Measurements from ENCODE around the gene SP6.
A peak's percentile ranks its signal among the peaks of the same experiment; 100 is the strongest.

The SP6 gene

DNA sequence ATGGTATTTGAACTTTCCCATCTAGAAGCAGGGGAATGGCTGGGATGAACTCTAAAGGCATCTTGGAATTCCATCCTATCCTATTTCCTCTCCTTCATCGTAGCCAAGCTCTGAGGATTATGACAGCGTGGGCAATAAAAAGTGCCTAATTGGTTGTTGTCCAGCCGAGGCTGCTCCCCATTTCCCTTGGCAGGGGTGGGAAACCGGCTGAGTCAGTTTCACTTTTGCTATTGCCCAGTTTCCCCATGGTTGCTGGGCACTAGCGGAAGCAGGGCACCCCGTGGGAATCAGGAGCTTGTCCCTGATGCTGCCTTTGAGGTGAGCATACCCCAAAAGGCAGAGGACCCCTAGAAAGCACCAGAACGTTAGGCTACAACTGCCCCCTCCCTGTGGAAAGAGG lies 31.3 kb upstream of the SP6 start:
- DNase-seq (ENCODE audit: low read depth, low spot score), result no peak
- no peak overlapping the region for H3K4me3 ChIP-seq (ENCODE audit: low read length)

DNA sequence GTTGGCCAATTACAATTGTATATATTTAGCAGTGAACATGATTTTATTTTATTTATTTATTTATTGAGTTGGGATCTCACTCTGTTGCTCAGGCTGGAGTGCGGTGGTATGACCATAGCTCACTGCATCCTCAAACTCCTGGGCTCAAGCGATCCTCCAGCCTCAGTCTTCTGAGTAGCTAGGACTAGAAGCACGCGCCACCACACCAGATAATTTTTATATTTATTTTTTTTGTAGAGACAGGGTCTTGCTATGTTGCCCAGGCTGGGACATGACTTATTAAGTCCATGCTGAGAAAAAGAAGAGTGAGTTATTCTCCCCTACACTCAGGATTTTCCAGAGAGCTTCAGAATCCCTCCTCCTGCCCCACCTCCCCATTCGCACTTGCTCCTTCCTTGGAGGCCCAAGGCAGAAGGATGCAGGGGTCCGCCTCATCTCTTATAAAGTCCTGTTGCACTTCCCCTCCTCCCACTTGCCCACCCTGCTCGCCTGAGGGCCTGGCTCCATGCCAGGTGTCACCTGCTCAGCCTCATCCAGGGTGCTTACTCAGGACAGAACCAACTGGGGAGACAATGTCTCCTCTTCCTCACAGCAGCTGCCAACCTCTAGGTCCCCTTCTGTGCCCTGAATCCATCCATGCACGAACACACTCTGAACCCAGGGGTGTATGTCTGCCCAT lies 29.0 kb upstream of the SP6 start:
- DNase-seq (ENCODE audit: low read depth, low spot score), result no peak
- no peak overlapping the region for H3K4me3 ChIP-seq (ENCODE audit: low read length)

DNA sequence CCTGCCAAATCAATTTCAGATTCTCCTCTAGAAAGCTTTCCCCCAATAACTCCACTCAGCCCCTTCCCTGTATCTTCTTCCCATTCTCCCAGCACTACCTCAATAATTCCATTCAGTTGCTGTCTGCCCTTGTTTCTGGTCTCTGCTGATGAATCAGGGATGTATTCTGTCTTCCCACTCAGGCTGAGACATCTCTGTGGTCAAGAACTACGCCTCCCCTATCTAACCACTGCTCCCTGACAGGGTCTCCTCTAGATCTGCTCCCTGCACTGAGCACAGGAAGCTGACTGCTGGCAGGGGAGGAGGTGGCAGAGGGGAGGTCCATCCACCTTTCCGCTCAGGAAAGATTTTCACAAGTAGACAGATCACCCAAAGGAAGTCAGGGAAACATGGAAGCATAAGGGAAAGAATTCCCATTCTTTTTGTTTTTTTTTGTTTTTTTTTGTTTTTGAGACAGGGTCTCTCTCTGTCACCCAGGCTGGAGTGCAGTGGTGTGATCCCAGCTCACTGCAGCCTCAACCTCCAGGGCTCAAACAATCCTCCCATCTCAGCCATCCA lies 28.1 kb upstream of the SP6 start:
- DNase-seq (ENCODE audit: low read depth, low spot score), result no peak
- H3K4me3 ChIP-seq (ENCODE audit: low read length), result no peak overlapping the region

DNA sequence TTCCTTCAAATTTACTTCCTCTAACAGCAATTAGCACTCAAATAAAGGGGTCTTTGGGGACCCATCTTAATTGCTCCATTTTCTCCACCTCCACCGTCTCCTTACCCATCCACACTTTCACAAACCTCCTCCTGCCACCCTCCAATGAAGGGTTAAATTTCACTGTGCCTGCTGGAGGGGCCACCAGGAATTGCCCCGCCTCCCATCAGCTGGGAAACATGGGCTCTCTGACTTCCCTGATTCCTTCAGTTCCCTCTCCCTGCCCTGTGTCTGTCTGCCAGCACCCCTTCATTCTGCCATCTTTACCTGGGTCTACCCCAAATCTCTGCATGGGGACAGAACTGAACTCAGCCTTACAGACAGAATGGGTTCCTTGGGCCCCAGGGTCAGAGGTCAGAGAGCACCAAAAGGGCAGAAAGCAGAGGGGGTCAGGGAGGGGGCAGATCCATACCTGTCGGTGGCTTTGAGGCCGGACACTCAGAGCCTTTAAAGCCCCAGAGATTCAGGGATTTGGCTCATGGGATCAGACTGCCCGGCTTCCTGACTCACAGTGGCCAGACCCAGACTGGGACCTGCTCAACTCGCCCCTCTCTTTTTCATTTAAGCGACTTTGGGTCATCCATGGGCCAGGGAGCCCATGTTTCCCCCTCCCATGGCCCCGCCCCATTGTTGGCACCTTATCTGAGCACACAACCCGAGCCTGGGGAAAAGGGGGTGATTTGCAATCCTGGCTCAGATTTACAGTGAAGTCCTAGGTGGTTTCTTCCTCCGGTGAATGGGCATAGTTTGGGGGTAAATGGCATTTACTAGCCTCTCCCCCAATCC lies 27.5 kb upstream of the SP6 start:
- DNase-seq (ENCODE audit: low read depth, low spot score), result no peak

DNA sequence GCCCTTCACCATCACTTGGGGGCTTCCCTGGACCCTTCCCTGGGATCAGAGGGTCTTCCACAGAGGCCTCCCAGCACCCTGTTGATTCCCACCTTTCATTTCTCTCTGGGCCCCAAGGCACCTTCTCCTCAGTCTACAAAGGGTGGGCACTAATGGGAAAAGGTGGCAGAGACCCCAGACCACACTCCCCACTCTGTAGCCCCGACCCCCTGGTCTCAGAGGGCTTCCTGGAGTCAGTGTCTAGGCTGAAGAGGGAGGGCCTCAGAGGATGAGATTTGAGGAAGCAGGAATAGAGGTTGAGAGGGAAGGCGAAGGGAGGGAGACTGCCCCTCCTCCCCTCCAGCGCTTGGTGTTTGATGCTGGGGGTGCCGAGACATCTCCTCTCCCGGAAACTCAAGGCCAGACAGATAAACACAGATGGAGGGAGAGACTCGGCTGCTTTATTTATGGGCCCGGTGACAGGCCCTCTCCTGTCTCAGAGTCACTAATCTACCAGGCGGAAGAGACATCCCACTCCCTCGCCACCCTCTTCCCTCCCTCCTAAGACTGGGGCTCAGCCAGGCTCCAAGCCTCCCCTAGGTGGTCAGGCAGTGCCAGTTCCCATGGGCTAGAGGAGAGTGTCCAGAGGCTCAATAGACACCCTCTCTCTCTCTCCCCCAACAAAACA lies 26.5 kb upstream of the SP6 start:
- H3K4me3 ChIP-seq (ENCODE audit: low read length), result no peak overlapping the region
- no peak for DNase-seq (ENCODE audit: low read depth, low spot score)

More for the DNA sequence above, 27.5 kb upstream of the SP6 start:
- no peak overlapping the region for H3K4me3 ChIP-seq (ENCODE audit: low read length)

DNA sequence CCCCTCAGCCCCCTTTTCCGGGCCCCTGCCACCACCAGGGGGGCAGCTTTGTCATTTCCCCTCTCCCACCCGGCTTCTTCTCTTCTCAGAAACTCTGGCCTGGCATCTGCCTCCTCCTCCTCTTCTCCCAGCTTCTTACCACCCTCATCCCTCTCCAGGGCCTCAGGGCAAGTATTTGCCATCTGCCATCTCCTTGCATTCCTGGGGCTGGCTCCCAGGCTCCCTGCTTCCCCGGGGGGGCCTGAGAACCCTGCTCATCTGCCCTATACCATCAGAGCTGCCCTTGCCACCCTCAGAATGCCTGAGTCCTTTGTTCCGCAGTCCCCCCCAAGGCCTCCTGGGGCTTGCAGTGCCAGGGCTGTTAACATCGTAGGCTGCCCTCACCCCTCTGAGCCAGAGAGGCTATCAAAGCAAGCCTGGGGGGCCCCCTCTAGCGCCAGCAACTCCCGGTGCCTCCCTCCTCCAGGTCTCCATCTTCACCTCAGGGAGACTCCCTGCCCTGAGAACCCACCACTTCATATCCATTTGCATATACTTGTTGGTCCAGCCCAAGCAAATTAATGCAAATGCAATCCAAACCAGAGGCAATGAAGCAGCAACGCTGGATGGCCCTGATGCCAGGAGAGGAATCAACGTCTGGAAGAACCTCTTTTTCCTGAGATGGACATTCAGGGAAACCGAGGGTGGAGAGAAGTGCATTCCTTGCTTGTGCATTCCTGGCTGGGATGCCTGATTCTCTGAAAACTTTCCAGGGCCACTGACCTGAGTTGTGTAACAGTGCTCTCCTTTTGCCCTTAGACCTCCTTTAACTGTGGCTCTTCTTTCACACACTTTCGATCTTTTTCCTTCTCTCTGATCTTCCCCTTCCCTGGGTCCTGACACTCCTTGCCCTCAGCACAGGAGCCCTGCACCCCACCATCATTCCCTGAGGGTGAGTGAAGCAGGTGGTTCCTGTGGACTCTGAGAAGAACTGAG lies 24.3 kb upstream of the SP6 start:
- DNase-seq (ENCODE audit: low read depth, low spot score), result no peak
- H3K4me3 ChIP-seq (ENCODE audit: low read length), result no peak overlapping the region

DNA sequence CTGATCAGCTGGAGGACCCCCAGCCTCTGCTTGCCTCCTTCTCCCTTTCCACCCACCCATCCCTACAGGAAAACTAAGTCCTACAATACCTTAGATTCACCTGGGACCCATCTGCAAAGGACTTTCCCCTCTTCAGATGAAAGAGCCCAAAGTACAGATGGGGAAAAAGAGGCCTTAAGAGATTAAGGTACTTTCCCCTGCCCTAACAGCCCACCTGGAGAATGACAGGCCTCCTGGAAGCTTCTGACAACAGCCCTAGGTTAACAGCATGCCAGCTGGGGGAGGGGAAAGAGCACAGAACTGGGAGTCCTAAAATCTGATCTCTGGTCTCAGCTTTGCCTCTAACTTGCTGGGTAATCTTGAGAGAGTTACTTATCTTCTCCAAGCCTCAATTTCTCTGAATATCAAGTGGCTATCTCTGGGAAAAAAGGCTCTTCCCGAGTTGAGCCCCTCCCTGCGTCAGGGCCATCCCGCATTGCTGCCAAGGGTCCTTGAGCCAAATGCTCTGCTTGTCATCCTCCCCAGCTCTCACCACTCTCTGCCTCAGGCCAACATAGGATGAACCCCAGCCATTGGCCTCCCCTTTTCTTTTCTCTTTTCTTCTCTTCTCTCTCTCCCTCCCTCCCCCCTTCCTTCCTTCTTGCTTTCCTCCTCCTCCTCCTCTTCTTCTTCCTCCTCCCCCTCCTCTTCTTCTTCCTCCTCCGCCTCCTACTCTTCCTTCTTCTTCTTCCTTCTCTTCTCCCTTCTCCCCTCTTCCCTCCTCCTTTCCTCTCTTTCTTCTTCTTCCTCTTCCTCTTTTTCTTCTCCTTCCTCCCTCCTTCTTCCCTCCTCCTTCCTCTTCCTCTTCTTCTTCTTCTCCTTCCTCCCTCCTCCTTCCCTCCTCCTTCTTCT lies 22.5 kb upstream of the SP6 start:
- DNase-seq (ENCODE audit: low read depth, low spot score), result no peak
- no peak overlapping the region for H3K4me3 ChIP-seq (ENCODE audit: low read length)

DNA sequence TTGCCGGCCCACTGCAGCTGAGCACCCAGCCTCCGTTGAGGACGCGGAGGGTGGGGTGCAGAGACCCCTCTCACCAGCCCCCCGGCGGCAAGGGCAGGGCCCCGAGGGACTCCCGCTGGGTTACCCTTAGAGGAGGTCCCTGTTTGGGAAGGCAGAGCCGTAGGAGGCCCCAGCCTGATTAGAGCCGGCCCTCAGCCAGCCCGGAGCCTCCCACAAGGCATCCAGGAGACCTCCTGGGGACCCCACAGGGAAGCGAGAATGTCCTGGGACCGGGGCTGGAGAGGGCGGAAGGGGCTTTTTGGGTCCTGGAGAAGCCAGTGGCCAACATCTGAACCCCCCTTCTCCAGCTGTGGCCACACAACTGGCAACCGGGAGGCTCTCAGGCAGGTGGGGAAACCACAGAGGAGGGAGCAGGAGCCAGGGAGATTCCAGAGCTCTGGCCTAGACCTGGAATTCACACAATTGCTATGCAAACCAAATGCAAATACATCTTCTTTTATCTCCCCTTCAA lies 21.7 kb upstream of the SP6 start:
- no peak for DNase-seq (ENCODE audit: low read depth, low spot score)
- no peak overlapping the region for H3K4me3 ChIP-seq (ENCODE audit: low read length)

DNA sequence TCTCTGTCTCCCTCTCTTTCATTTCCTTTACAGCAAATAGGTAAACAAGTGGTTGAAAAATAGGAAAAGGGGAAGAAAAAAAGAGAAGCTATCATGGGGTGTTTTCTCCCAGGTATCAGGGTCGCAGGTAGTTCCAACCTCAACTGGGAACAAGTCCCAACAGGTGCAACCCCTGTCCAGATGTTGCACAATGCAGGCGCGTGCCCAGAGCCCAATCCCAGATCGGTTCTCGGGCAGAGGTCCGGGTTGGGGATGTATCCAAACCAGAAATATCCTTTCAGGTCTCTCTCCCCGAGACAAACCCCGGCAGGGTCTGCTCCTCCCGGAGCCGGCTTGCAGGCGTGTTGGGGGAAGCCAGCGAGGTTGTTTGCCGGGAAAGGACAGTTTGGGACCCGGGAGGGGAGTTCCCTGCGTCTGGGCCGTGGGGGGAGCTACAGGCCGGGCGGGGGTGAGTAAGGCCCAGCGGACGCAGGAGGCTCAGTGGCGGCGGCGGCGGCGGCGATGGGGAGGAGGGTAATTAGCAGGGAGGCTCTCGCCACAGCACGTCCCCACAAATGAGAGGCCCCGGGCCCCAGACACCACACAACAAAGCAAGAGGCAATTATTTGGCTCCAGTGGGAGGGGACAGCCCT lies 21.2 kb upstream of the SP6 start:
- H3K4me3 ChIP-seq (ENCODE audit: low read length), result no peak overlapping the region
- no peak for DNase-seq (ENCODE audit: low read depth, low spot score)

DNA sequence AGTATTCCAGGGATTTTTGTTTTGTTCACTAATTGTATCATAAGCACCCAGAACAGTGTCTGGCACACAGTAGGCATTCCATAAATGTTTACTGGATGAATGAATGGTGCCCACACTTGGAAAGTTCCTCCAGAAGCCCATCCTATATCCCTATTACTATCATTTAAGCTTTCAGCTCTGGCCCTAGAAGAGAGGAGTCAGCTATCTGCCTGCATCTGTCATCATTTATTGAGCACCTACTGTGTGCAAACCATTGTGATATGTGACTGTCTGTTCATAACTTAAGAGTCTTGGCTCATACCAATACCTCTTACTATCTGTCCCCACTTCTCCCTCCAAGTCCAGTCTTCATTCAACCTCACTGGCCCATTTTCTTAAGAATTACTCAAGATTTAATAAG lies 20.1 kb upstream of the SP6 start:
- no peak overlapping the region for H3K4me3 ChIP-seq (ENCODE audit: low read length)
- no peak for DNase-seq (ENCODE audit: low read depth, low spot score)

DNA sequence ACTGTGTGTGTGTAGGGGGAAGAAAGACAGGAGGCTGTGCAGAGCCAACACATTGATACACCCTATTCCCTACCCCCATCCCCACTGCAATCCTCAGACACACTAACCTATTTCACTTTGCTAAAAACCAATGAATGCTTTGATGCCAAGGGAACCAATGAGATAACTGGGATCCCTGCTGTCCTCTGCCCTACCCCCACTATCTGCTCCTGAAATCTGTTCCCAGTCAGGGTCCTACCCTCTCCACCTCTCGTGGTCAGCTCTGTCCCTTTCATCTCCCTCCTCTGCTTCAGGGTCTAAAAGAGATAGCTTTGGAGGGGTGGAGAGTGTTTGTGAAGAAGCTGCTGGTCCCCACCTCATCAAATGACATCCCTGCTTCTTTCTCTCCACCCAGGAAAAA lies 19.1 kb upstream of the SP6 start:
- H3K4me3 ChIP-seq (ENCODE audit: low read length), result no peak overlapping the region
- DNase-seq (ENCODE audit: low read depth, low spot score), result no peak

DNA sequence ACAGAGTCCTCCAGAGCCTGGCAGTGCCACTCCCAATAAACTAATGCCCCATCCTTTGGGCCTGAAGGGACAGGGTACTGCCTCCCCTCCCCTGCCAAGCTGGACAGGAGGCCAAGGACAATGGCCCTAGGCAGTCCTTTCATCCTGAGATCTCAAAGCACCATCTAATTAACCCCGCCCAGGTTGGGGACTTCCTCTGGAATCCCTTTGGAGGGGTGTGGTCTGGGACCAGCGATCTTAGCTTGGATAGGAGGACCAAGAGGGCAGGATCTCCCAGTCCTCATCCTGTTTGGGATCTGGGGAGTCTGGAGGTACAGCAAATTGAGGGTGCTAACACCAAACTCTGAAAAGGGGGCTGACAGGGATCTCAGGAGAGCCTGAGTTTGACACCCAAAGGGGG lies 18.2 kb upstream of the SP6 start:
- H3K4me3 ChIP-seq (ENCODE audit: low read length), result no peak overlapping the region
- DNase-seq (ENCODE audit: low read depth, low spot score), result no peak

DNA sequence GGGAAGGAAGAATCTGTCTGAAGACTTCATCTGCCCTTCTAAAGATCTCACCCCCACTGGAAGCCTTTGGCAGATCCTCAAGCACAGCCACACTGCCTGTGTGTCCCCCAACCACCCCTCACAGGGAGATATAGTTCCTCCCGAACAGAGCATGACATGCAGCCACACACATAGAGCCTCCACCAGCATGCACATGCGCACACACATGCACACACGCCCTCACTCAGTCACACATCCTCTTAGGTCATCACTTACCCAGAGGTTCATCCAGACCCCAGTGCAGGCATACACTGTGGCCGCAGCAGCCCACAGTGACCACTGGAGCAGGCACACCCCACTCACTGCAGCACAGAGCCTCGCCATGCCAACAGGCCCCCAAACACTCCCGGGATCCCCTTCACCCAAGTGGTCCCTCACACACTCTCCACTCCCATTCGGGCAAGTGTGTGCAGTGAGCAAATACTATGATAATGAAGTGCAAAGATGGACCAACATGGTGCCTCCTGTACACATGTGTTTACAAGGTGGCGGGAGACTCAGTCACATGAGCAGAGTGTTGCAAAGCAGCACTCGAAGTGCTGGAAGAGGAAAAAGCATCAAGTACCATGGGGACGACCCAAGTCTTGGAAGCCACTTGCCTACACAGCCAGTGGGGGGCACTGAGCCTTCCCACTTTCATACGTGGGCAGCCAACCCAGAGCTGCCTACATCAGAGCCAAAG lies 17.0 kb upstream of the SP6 start:
- DNase-seq (ENCODE audit: low read depth, low spot score), result no peak
- no peak overlapping the region for H3K4me3 ChIP-seq (ENCODE audit: low read length)

DNA sequence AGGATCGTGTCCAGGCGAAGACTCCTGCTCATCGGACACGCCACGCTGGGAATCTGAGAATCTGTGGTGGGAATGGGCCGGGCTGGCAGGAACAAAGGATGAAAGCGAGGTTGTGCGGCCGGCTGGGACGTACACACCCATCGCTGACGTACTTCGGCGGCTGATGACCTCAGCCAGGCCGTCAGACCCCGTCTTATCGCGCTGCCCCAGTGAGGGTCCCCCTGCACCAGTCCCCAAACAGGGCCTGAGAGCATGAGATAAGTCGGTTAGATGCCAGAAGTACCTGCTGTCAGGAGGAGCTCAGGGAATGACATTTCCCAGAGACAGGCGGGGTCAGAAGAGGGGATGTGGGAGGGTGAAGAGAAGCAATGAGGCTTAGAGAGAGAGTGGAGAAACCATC lies 16.0 kb upstream of the SP6 start:
- DNase-seq (ENCODE audit: low read depth, low spot score), result no peak
- no peak overlapping the region for H3K4me3 ChIP-seq (ENCODE audit: low read length)

DNA sequence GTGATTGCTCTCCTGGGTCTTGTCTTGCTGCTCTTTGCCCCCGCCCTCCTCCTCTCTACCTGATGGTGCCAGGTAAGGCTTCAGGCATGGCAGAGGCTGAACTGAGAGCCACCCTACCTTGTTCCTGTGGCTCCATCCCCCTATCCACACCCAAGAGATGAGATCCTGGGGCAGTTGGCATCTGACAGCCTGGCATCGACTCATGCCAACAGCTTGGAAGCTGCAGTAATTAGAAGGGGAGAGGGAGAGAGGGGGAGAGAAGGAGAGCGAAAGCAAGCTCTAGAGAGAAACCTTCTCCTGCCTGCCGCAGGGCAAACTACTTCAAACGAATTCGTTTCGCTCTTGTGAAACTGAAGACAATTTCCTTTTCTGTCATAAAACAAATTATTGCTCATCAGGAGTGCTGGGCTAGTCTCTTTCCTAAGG lies 13.8 kb upstream of the SP6 start:
- peak overlapping the region; percentile 4; the same call in 1 of the 2 replicates for H3K4me3 ChIP-seq (ENCODE audit: low read length)

DNA sequence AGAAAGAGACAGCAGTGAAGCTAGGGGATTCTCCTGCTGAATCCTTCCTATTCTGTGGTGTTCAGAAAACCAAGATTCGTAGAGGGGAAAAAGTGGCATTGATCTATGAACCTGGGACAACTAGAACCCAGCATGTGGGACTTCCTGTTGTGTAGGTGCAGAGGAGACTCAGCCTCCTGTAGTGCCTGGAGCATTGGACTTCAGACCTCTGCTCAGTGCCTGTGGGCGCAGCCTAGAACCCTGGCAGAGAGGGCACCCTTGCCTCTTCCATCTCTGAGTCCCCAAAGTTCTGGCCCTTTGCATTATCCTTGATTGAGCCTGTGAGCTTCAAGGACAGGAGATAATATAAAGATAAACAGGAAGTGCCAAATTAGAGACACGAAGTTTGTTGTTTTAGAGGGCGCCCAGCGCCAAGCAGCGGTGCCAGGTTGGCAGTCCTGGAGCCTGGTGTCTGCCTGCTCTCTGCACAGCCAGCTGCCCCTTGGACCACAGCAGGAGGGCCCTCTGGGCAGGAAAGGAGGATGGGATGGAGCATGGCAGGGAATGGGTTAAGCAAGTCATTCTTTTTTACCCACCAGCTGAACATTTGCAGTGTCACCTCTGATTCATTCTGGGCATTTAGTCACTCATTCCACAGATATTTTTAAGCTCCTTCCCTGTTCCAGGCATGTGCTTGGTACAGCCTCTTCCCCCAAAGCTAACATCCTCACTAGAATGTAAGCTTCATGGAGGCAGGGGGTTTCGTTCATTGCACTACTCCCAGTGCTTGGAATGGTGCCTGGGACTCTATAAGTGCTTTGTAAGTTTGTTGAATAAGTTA lies 11.9 kb upstream of the SP6 start:
- H3K4me3 ChIP-seq (ENCODE audit: low read length), result no peak overlapping the region
- DNase-seq (ENCODE audit: low read depth, low spot score), result no peak

More for the DNA sequence above, 13.8 kb upstream of the SP6 start:
- DNase-seq (ENCODE audit: low read depth, low spot score), result peak; percentile 43

Measured in Jurkat, Clone E6-1 (cell line).